Neural cell (in vitro differentiated cells): ENCODE measurements around the gene AP5B1.

ENCODE experiments used
- CTCF ChIP-seq: fragments of 450-650 bp; IDR thresholded peaks from 2 replicates; pipeline ENCODE4 v1.5.1; 2014; ENCODE audit warnings: antibody characterized with exemption, mild to moderate bottlenecking, moderate library complexity; ENCODE audit not compliant: poor library complexity, severe bottlenecking
- EZH2 ChIP-seq: fragments of 200-600, 300-800 bp; shearing (Covaris generic), sonication (generic); IDR thresholded peaks from 2 replicates; pipeline ENCODE4 v1.6.1; 2014; ENCODE audit warnings: antibody characterized with exemption, low read length, borderline replicate concordance, mild to moderate bottlenecking; ENCODE audit not compliant: insufficient read depth, poor library complexity, severe bottlenecking
- POLR2AphosphoS5 ChIP-seq: IDR thresholded peaks from 2 replicates; pipeline ENCODE4 v1.6.1; 2012
- SMC3 ChIP-seq: fragments of 450-650 bp; conservative IDR thresholded peaks from 2 replicates; pipeline ENCODE4 v1.6.1; 2014; ENCODE audit warnings: antibody characterized with exemption, mild to moderate bottlenecking, moderate library complexity; ENCODE audit not compliant: poor library complexity
- TF ChIP-seq, protein P1 (sequence below): IDR thresholded peaks from 2 replicates; pipeline ENCODE4 v1.6.1; 2012; ENCODE audit warnings: borderline replicate concordance

DNA sequence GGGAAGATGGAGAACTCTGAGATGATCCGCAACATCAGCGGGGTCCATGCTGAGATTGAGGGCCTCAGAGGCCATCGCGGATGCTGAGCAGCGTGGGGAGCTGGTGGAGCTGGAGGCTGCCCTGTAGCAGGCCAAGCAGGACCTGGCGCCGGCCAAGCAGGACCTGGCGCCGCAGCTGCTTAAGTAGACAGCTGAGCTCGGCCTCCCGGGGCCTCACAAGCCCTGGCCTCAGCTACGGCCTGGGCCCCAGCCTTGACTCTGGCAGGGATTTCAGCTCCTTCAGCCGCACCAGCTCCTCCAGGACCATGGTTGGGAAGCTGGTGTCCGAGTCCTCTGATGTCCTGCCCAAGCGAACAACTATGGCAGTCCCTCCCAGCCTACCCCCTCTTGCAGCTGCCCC, 52.9 kb downstream of the AP5B1 start:
- TF ChIP-seq EZH2 (no peak), CTCF (no peak), POLR2AphosphoS5 (no peak), SMC3 (no peak)
- TF ChIP-seq, protein P1, sequence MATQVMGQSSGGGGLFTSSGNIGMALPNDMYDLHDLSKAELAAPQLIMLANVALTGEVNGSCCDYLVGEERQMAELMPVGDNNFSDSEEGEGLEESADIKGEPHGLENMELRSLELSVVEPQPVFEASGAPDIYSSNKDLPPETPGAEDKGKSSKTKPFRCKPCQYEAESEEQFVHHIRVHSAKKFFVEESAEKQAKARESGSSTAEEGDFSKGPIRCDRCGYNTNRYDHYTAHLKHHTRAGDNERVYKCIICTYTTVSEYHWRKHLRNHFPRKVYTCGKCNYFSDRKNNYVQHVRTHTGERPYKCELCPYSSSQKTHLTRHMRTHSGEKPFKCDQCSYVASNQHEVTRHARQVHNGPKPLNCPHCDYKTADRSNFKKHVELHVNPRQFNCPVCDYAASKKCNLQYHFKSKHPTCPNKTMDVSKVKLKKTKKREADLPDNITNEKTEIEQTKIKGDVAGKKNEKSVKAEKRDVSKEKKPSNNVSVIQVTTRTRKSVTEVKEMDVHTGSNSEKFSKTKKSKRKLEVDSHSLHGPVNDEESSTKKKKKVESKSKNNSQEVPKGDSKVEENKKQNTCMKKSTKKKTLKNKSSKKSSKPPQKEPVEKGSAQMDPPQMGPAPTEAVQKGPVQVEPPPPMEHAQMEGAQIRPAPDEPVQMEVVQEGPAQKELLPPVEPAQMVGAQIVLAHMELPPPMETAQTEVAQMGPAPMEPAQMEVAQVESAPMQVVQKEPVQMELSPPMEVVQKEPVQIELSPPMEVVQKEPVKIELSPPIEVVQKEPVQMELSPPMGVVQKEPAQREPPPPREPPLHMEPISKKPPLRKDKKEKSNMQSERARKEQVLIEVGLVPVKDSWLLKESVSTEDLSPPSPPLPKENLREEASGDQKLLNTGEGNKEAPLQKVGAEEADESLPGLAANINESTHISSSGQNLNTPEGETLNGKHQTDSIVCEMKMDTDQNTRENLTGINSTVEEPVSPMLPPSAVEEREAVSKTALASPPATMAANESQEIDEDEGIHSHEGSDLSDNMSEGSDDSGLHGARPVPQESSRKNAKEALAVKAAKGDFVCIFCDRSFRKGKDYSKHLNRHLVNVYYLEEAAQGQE, result no peak
